ENCODE results near the gene ZNF302.

The ZNF302 gene

GRCh38 chr19:34671972-34672371 lies 5.5 kb upstream of the ZNF302 start:
- Histone ChIP-seq H3K9ac (ENCODE audit: low read length) (no peak overlapping the region), H3K4me1 (ENCODE audit: low read length) (peaks cover 5% of the 10 kb centered on the region; the same call in 1 of the 2 replicates), H2AFZ (ENCODE audit: low read depth, low read length) (no peak overlapping the region), H3K79me2 (ENCODE audit: low read length) (no peaks in the 10 kb centered on the region), H3K27ac (ENCODE audit: low read length) (no peak overlapping the region), H4K20me1 (ENCODE audit: insufficient read depth, low read length) (no peaks in the 10 kb centered on the region), H3K27me3 (ENCODE audit: low read depth, low read length) (no peaks in the 10 kb centered on the region), H3K4me3 (ENCODE audit: low read length) (no peak overlapping the region), H3K36me3 (replicated peaks; ENCODE audit: low read depth, low read length) (no peaks in the 10 kb centered on the region), H3K4me2 (ENCODE audit: low read length) (no peak overlapping the region), H3K9me3 (ENCODE audit: insufficient read depth, low read length) (no peaks in the 10 kb centered on the region)
- TF ChIP-seq EZH2phosphoT487 (IDR thresholded peaks at IDR 0.05; ENCODE audit: low read depth) (no peak), CTCF (IDR thresholded peaks at IDR 0.05; ENCODE audit: low read depth, low read length) (no peak)

GRCh38 chr19:34673590-34673989 lies 3.9 kb upstream of the ZNF302 start:
- Histone ChIP-seq H3K9me3 (ENCODE audit: insufficient read depth, low read length) (no peaks in the 10 kb centered on the region), H3K9ac (ENCODE audit: low read length) (no peak overlapping the region), H3K4me3 (ENCODE audit: low read length) (no peak overlapping the region), H3K27ac (ENCODE audit: low read length) (no peak overlapping the region), H3K79me2 (ENCODE audit: low read length) (no peaks in the 10 kb centered on the region), H3K4me2 (ENCODE audit: low read length) (no peak overlapping the region), H2AFZ (ENCODE audit: low read depth, low read length) (no peak overlapping the region), H4K20me1 (ENCODE audit: insufficient read depth, low read length) (no peaks in the 10 kb centered on the region), H3K36me3 (replicated peaks; ENCODE audit: low read depth, low read length) (no peaks in the 10 kb centered on the region), H3K4me1 (ENCODE audit: low read length) (peaks cover 5% of the 10 kb centered on the region; the same call in 1 of the 2 replicates), H3K27me3 (ENCODE audit: low read depth, low read length) (no peaks in the 10 kb centered on the region)
- no peak for TF ChIP-seq EZH2phosphoT487 (IDR thresholded peaks at IDR 0.05; ENCODE audit: low read depth)
- no peak for TF ChIP-seq CTCF (IDR thresholded peaks at IDR 0.05; ENCODE audit: low read depth, low read length)

GRCh38 chr19:34675250-34675649 lies 2.2 kb upstream of the ZNF302 start:
- H3K36me3 ChIP-seq (replicated peaks; ENCODE audit: low read depth, low read length) = no peaks in the 10 kb centered on the region
- H3K9ac ChIP-seq (ENCODE audit: low read length) = no peak overlapping the region
- no peaks in the 10 kb centered on the region for H3K27me3 ChIP-seq (ENCODE audit: low read depth, low read length)
- peaks cover 5% of the 10 kb centered on the region; the same call in 1 of the 2 replicates for H3K4me1 ChIP-seq (ENCODE audit: low read length)
- H3K79me2 ChIP-seq (ENCODE audit: low read length) = no peaks in the 10 kb centered on the region
- no peak overlapping the region for H3K4me3 ChIP-seq (ENCODE audit: low read length)
- no peak for TF ChIP-seq CTCF (IDR thresholded peaks at IDR 0.05; ENCODE audit: low read depth, low read length)
- no peak for TF ChIP-seq EZH2phosphoT487 (IDR thresholded peaks at IDR 0.05; ENCODE audit: low read depth)
- H3K27ac ChIP-seq (ENCODE audit: low read length) = no peak overlapping the region
- no peak overlapping the region for H2AFZ ChIP-seq (ENCODE audit: low read depth, low read length)
- no peaks in the 10 kb centered on the region for H3K9me3 ChIP-seq (ENCODE audit: insufficient read depth, low read length)
- no peaks in the 10 kb centered on the region for H4K20me1 ChIP-seq (ENCODE audit: insufficient read depth, low read length)
- H3K4me2 ChIP-seq (ENCODE audit: low read length) = no peak overlapping the region

- Histone ChIP-seq H3K27ac (ENCODE audit: low read length) (no peak overlapping the region), H2AFZ (ENCODE audit: low read depth, low read length) (no peak overlapping the region), H3K4me1 (ENCODE audit: low read length) (peaks cover 5% of the 10 kb centered on the region; the same call in 1 of the 2 replicates), H3K9ac (ENCODE audit: low read length) (no peak overlapping the region), H3K27me3 (ENCODE audit: low read depth, low read length) (no peaks in the 10 kb centered on the region), H3K79me2 (ENCODE audit: low read length) (no peaks in the 10 kb centered on the region), H3K4me3 (ENCODE audit: low read length) (no peak overlapping the region), H4K20me1 (ENCODE audit: insufficient read depth, low read length) (no peaks in the 10 kb centered on the region), H3K4me2 (ENCODE audit: low read length) (no peak overlapping the region), H3K36me3 (replicated peaks; ENCODE audit: low read depth, low read length) (no peaks in the 10 kb centered on the region), H3K9me3 (ENCODE audit: insufficient read depth, low read length) (no peaks in the 10 kb centered on the region)
- TF ChIP-seq EZH2phosphoT487 (IDR thresholded peaks at IDR 0.05; ENCODE audit: low read depth) (no peak), CTCF (IDR thresholded peaks at IDR 0.05; ENCODE audit: low read depth, low read length) (no peak)
Measured at GRCh38 chr19:34675919-34676318, 1.6 kb upstream of the ZNF302 start.

Data from OCI-LY3 (cell line).